Ectodermal cell (in vitro differentiated cells): ENCODE data around the gene PCDH1.

Experiments
- H3K27ac ChIP-seq: 2 replicates; pipeline ENCODE4 v1.7.0; 2013; ENCODE audit warnings: mild to moderate bottlenecking, low read depth, low read length; ENCODE audit not compliant: insufficient read depth, poor library complexity, severe bottlenecking
- H3K27me3 ChIP-seq: 2 replicates; pipeline ENCODE4 v1.7.0; 2013; ENCODE audit warnings: mild to moderate bottlenecking, low read length; ENCODE audit not compliant: insufficient read depth, control insufficient read depth, poor library complexity, severe bottlenecking
- H3K36me3 ChIP-seq: one replicate; pipeline ENCODE4 v1.7.0; 2013; ENCODE audit warnings: low read length; ENCODE audit not compliant: control insufficient read depth, insufficient read depth
- H3K4me1 ChIP-seq: one replicate; pipeline ENCODE4 v1.7.0; 2013; ENCODE audit warnings: low read length; ENCODE audit not compliant: control insufficient read depth, insufficient read depth
- H3K4me3 ChIP-seq: 2 replicates; pipeline ENCODE4 v1.7.0; 2013; ENCODE audit warnings: low read depth, low read length, control low read depth; ENCODE audit not compliant: insufficient read depth
- H3K9me3 ChIP-seq: 2 replicates; pipeline ENCODE4 v1.7.0; 2013; ENCODE audit warnings: mild to moderate bottlenecking, low read length, moderate library complexity; ENCODE audit not compliant: control insufficient read depth
- WGBS, 2 experiments: methylation state at CpG; one replicate each; pipeline ENCODE4 v1.1.7; 2013; ENCODE audit warnings: missing lambda C conversion rate in 2 of 2; 5-methylcytosine and 5-hydroxymethylcytosine counted together

Gene PCDH1

DNA sequence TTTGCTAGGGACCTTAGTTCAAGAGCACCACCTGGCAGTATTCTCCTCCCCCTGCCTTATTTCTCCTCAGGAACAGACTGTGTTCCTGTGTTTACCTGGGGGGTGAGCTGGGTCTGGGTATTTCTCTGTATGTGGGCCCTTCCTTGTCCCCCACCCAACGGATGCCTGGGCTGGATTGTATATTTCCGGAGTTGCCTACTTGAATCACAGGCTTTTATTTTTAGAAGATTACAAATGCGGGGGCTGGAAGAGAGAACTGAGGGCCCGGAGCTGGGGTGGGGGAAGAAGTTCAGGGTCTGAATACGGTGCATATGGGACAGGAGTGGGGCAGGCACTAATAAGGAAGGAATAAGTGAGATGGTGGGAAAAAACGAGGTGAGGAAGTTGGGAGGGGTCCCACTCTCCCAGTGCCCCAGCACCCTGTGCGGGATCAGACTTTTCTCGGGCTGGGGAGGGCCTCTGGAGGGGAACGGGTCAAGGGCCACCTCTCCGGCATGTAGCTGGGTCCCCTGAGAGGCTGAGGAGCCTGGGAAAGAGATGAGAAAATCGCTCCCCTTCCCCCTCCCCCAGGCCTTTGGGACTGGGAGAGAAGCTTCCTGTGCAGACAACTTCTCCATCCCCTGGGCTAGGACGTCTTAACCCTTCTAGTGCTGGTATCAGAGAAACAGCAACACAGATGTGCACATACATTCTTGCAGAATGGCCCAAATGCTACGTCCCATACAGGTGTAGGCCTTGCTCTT, 42.1 kb downstream of the PCDH1 start:
- Histone ChIP-seq H3K27ac (no peak overlapping the region), H3K36me3 (no peaks in the 10 kb centered on the region)
- 51 to 54% methylated on average over 13 of the region's 13 CpGs for WGBS, 2 experiments

DNA sequence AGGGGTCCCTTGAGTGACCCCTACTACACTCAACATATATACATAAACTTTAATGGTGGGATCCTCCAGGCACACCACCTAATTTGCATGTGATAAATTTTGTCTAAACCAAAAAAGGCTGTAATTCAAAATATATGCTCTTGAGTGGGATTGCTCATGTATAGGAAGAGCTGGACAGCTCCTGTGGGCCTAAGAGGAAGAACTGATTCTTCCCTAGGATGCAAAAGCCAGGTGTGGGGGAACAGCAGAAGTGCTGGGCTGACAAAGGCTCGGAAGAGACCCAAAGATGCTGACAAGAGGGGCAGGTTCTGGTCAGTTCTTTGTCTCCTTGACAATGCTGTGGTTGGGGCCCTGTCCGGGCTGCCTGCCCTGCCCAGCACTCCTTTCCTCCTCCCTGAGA, 43.9 kb downstream of the PCDH1 start:
- Histone ChIP-seq H3K36me3 (no peaks in the 10 kb centered on the region), H3K27me3 (no peaks in the 10 kb centered on the region), H3K4me3 (no peak overlapping the region), H3K27ac (no peak overlapping the region), H3K9me3 (no peaks in the 10 kb centered on the region), H3K4me1 (peaks cover 17% of the 10 kb centered on the region)
- 75 to 80% methylated on average over 2 of the region's 2 CpGs for WGBS, 2 experiments

More for the DNA sequence above, 42.1 kb downstream of the PCDH1 start:
- Histone ChIP-seq H3K9me3 (no peaks in the 10 kb centered on the region), H3K4me3 (no peak overlapping the region), H3K4me1 (peaks cover 18% of the 10 kb centered on the region), H3K27me3 (no peaks in the 10 kb centered on the region)

DNA sequence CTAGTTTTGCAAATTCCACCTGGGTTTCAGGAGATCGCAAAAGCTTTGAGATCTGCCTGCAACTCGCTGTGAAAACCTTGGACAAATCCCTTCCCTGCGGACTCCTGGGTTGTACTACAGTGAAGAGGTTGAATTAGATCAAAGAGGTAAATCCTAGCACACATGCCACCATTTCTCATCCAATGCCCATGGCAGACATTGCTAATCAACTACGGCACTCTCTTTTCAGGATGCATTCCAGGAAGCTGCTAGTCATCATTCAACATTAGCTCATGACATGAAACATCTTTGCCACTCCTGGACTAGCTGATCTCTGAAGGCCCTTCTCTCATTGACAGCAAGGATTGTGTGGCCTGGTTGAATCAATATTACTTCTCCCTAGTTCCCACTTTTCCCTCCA, 46.1 kb downstream of the PCDH1 start:
- no peaks in the 10 kb centered on the region for H3K27me3 ChIP-seq
- H3K36me3 ChIP-seq: no peaks in the 10 kb centered on the region
- H3K27ac ChIP-seq: no peak overlapping the region
- WGBS, 2 experiments: 91 to 93% methylated on average over 4 of the region's 4 CpGs
- H3K9me3 ChIP-seq: no peaks in the 10 kb centered on the region
- no peak overlapping the region for H3K4me3 ChIP-seq
- peaks cover 11% of the 10 kb centered on the region for H3K4me1 ChIP-seq

DNA sequence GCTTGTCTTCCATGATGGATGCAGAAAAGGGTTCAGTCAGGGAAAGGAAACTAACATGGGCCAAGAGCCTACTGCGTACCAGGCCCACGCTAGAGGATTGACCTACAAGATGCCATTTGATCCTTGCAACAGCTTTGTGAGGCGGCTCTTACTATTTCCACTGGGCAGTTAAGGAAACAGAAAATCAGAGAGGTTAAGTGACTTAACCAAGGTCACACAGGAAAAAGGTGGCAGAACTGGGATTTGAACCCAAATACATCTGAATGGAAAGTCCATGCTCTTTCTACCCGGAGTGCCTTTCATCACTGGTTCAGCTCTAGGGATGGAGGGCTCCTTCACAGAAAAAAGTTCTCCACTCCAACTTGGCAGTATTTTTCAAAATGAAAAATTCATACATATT, 50.0 kb downstream of the PCDH1 start:
- H3K27ac ChIP-seq: no peak overlapping the region
- no peaks in the 10 kb centered on the region for H3K36me3 ChIP-seq
- peaks cover 12% of the 10 kb centered on the region for H3K4me1 ChIP-seq
- H3K9me3 ChIP-seq: no peaks in the 10 kb centered on the region
- no peak overlapping the region for H3K4me3 ChIP-seq
- WGBS, 2 experiments: 83 to 85% methylated on average over 4 of the region's 4 CpGs
- H3K27me3 ChIP-seq: no peaks in the 10 kb centered on the region

DNA sequence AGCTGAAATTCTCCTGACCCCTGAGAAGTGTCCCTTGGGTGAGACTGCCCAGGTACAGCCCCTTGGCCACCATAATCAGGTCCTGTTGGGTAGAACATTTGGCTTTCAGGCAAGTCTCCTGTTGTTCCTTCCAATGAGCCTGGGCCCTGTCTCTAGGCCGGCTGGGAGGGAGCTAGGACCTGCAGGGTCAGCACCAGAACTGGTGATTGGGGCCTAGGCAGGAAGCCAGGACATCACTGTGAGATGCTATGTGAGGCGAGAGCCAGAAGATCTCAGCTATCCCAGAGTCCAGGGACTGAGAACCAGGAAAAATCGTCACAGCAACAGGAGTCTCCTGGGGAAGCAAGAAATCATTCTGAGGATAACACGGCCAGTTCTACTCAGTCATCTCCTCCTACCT, 51.5 kb downstream of the PCDH1 start:
- Histone ChIP-seq H3K4me3 (no peak overlapping the region), H3K27ac (no peak overlapping the region), H3K27me3 (no peaks in the 10 kb centered on the region), H3K9me3 (no peaks in the 10 kb centered on the region), H3K36me3 (no peaks in the 10 kb centered on the region), H3K4me1 (peaks cover 14% of the 10 kb centered on the region)
- WGBS, 2 experiments: 86 to 91% methylated on average over 4 of the region's 4 CpGs

DNA sequence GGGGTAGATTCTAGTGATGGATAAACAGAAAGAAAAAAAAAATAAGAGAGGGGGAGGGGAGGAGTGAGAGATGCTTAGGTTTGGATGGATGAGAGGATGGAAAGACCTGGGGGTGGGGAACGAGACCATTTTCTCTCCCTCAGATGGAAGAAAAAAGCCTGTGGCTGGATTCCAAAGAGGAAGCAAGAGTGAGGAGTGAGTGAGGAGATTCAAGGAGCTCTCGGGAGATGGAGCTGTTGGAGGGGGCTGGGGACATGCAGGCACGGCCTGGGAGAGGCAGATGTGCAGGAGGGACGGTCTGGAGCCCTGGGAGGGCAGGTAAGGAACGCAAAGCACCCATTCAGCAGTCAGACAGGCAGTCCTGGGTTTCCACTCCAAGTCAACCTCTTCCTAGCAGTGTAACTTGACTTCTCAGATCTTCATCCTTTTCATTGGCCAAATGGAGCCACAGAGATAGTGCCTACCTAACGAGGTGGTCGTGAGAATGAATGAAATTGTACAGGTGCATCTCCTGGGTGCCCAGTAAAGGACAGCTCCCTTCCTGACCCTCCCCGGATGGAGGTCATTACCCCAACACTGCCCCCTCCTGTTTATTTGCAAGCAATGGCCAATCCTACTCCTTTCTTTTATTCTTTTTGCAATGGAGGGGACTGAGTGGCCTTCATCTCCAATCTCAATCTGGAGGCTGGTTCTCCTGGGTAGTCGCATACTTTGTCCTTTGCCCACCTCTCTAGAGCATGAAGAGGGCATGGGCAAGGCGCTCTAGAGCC, 52.2 kb downstream of the PCDH1 start:
- H3K27ac ChIP-seq: no peak overlapping the region
- no peak overlapping the region for H3K4me3 ChIP-seq
- H3K27me3 ChIP-seq: no peaks in the 10 kb centered on the region
- no peaks in the 10 kb centered on the region for H3K9me3 ChIP-seq
- 52 to 61% methylated on average over 10 of the region's 10 CpGs for WGBS, 2 experiments
- no peaks in the 10 kb centered on the region for H3K36me3 ChIP-seq
- H3K4me1 ChIP-seq: peaks cover 15% of the 10 kb centered on the region

DNA sequence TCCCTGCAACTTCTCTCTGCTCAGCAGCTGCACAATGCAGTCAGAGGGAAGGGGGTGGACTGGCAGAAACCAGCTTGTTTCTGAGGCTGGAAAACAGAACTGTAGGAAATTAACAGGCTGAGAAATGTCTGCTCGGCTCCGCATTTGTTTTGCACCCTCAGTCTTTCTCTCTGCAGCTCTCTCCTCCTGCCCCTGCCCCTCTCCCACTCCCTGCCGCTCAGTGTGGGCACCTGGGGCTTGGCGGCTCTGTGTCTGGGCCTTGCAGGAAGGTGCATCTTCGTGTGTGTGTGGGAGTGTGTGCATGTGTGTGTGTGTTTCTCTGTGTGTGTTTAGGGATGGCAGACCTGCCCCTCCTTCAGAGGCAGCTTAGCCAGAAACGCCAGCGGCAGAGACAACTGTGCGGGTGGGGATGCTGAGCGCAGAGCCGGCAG, 53.0 kb downstream of the PCDH1 start:
- Histone ChIP-seq H3K4me3 (no peak overlapping the region), H3K4me1 (peaks cover 15% of the 10 kb centered on the region), H3K36me3 (no peaks in the 10 kb centered on the region), H3K9me3 (no peaks in the 10 kb centered on the region), H3K27ac (no peak overlapping the region), H3K27me3 (no peaks in the 10 kb centered on the region)
- 43 to 54% methylated on average over 7 to 10 of the region's 10 CpGs for WGBS, 2 experiments

DNA sequence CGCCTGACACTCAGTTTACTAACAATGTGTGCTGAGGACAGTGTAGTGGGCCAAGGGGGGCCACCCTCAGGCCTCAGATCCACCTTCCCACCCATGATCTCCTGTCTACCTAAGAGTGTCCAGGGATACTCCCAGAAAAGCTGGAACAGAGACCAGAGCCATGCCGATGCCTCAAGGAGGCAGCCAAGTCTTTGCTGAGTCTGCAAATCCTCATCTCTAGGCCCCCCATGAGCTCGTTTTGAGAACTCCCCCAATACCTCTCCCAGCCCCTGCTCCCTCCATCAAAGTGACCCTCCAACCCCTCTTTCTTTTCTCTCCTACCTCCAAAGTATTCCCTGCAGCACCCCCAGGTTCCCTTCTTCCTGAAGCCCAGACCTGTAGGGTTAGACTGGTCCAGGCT, 53.5 kb downstream of the PCDH1 start:
- no peaks in the 10 kb centered on the region for H3K27me3 ChIP-seq
- H3K27ac ChIP-seq: no peak overlapping the region
- WGBS, 2 experiments: 79 to 80% methylated on average over 3 of the region's 3 CpGs
- H3K36me3 ChIP-seq: no peaks in the 10 kb centered on the region
- no peaks in the 10 kb centered on the region for H3K9me3 ChIP-seq
- H3K4me3 ChIP-seq: no peak overlapping the region
- peaks cover 15% of the 10 kb centered on the region for H3K4me1 ChIP-seq

DNA sequence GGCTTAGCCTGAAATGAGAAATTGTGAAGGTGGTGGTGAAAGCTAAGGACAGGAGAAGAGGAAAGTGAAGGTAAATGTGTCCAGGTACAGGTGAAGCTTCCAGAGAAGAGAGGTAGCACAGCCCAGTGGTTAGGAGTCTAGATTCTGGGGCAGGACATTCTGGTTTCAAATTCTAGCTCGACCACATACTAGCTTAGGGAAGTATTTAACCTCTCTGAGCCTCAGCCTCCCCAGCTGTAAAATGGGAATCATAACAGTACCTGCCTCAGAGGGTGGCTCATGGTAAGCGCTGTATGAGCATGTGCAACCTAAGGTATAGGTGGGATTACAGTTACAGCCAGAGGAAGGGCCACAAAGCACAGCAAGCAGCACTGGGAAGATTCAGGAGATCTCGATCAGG, 55.2 kb downstream of the PCDH1 start:
- Histone ChIP-seq H3K27ac (no peak overlapping the region), H3K36me3 (no peaks in the 10 kb centered on the region), H3K4me1 (peaks cover 15% of the 10 kb centered on the region), H3K27me3 (no peaks in the 10 kb centered on the region), H3K4me3 (no peak overlapping the region), H3K9me3 (no peaks in the 10 kb centered on the region)
- 95 to 98% methylated on average over 3 of the region's 3 CpGs for WGBS, 2 experiments

DNA sequence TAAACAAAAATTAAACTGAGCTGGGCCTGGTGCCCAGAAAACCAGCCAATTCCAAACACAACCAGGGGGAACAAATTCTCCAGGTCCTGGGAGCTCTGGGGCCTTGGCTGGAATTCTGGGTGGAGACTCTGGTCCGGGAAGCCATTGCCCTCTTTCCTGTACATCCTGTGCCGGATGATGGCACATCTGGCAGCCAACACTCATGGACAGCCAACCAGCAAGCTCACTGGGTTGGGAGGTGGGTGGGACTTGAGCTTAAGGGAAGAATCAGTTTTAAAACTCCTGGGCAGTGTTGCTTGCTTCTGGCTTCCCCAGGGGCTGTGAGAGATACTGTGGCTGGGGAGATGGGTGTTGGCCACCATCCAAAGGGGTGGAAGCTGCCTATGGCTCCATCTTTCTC, 56.1 kb downstream of the PCDH1 start:
- no peak overlapping the region for H3K27ac ChIP-seq
- WGBS, 2 experiments: 83 to 95% methylated on average over 2 of the region's 2 CpGs
- H3K36me3 ChIP-seq: no peaks in the 10 kb centered on the region
- H3K27me3 ChIP-seq: no peaks in the 10 kb centered on the region
- H3K4me1 ChIP-seq: peaks cover 20% of the 10 kb centered on the region
- H3K9me3 ChIP-seq: no peaks in the 10 kb centered on the region
- H3K4me3 ChIP-seq: no peak overlapping the region
